CD4-positive, alpha-beta T cell (primary cell): ENCODE results near the gene PTP4A2. TPM values are rescaled to one million over a fixed set of nuclear protein-coding genes. Genes with fewer than 3 reads are reported as not detected.

Experiments
- ATAC-seq: fragments of 200-7000 bp; cut with Tn5 transposase; one replicate; pipeline ENCODE4 v1.10.0; 2022; ENCODE audit warnings: mild to moderate bottlenecking; ENCODE audit not compliant: poor library complexity
- CTCF ChIA-PET: fragments of 350-600 bp; sonication (Branson Sonifier 250); formaldehyde crosslinking; loops from one replicate; lab custom pipeline; 2021; ENCODE audit warnings: antibody characterized with exemption, inconsistent platforms; lab: Charles Lee
- POLR2A ChIA-PET: fragments of 350-600 bp; sonication (Branson Sonifier 250); formaldehyde crosslinking; loops from one replicate; lab custom pipeline; 2021; ENCODE audit warnings: antibody characterized with exemption, inconsistent platforms; lab: Charles Lee
- DNase-seq, 14 experiments: peaks; one replicate each; pipeline ENCODE4 v3.0.0-alpha.2; 2013 to 2020; ENCODE audit warnings: mixed read lengths in 2 of 14
- H3K27ac ChIP-seq, 2 donors: one replicate each; pipeline versions ENCODE4 v1.5.1 to v1.7.0; 2013; ENCODE audit warnings: low read length in 2 of 2, low read depth in 1 of 2, mild to moderate bottlenecking in 1 of 2
- H3K27me3 ChIP-seq, 2 experiments: 1 replicate in 1 of 2; 2 replicates in 1 of 2; pipeline versions ENCODE4 v1.6.1 to v1.7.0; 2013; ENCODE audit warnings: low read length in 2 of 2, control low read depth in 1 of 2, mild to moderate bottlenecking in 1 of 2, moderate library complexity in 1 of 2; ENCODE audit not compliant: insufficient read depth in 2 of 2, control insufficient read depth in 1 of 2
- H3K36me3 ChIP-seq: one replicate; pipeline ENCODE4 v1.6.1; 2013; ENCODE audit warnings: low read length, control low read depth; ENCODE audit not compliant: insufficient read depth
- H3K4me1 ChIP-seq: one replicate; pipeline ENCODE4 v1.6.1; 2013; ENCODE audit warnings: low read length, control low read depth; ENCODE audit not compliant: insufficient read depth
- H3K4me3 ChIP-seq: one replicate; pipeline ENCODE4 v1.5.1; 2013; ENCODE audit warnings: mild to moderate bottlenecking, low read length, moderate library complexity
- H3K9me3 ChIP-seq, 2 experiments: 1 replicate in 1 of 2; 2 replicates in 1 of 2; pipeline versions ENCODE4 v1.6.1 to v1.7.0; 2013; ENCODE audit warnings: low read length in 2 of 2, mild to moderate bottlenecking in 2 of 2, control low read depth in 1 of 2, moderate library complexity in 1 of 2; ENCODE audit not compliant: control insufficient read depth in 1 of 2, insufficient read depth in 1 of 2
- H3K27ac Mint-ChIP-seq: one replicate; pipeline ENCODE4 v1.8.0; 2020; ENCODE audit warnings: mixed read lengths
- H3K27me3 Mint-ChIP-seq: one replicate; pipeline ENCODE4 v1.8.0; 2021; ENCODE audit warnings: mixed read lengths
- H3K36me3 Mint-ChIP-seq: one replicate; pipeline ENCODE4 v1.8.0; 2021; ENCODE audit warnings: low read depth, mixed read lengths
- H3K4me1 Mint-ChIP-seq: one replicate; pipeline ENCODE4 v1.8.0; 2021; ENCODE audit warnings: low read depth, mixed read lengths
- H3K4me3 Mint-ChIP-seq: one replicate; pipeline ENCODE4 v1.8.0; 2020; ENCODE audit warnings: mild to moderate bottlenecking, mixed read lengths
- H3K9me3 Mint-ChIP-seq: one replicate; pipeline ENCODE4 v1.8.0; 2020; ENCODE audit warnings: mixed read lengths
- intact Hi-C, 2 experiments: fragments of 100-400 bp; cut with DNase I in 1 of 2; cut with micrococcal nuclease in 1 of 2; formaldehyde crosslinking; loops; one replicate each; pipeline versions ENCODE4 v1.15.1 to v1.9.0; 2023 to 2025; cut with DNase I, micrococcal nuclease
- total RNA-seq, 174 experiments: library from RNA in 2 of 174; stranded (reverse) in 2 of 174; gene quantifications; one replicate each; pipeline ENCODE4 v1.2.3 and lab custom pipeline; 2021 to 2026
- TF ChIP-seq, protein P1 (sequence below): fragments of 200-600 bp; IDR thresholded peaks from one replicate; pipeline ENCODE4 v1.8.0; 2022; ENCODE audit warnings: antibody characterized with exemption, mild to moderate bottlenecking

The PTP4A2 gene
- total RNA-seq, 2 experiments from 2014 or later: 282 to 287 TPM

DNA sequence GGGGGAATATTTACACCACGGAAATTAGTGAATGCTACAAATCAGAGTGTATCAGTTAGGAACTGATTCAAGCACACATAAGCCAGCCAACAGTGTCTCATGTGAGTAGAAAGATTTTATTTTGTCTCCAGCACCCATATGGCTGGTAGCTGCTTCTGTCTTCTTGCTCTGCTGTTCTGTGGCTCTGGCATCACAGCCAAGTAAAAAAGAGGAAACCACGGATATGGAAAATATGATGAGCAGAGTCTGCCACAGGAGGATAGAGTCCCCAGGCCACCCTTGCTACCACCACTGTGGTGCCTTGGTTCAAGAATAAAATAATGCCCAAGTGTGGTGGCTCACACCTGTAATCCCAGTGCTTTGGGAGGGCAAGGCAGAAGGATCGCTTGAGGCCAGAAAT is 68.7 kb downstream of the PTP4A2 start:
- Mint-ChIP-seq H3K4me3 (no peak overlapping the region), H3K27ac (no peak overlapping the region), H3K9me3 (peaks cover 3% of the 10 kb centered on the region), H3K4me1 (peaks cover 25% of the 10 kb centered on the region), H3K27me3 (no peaks in the 10 kb centered on the region), H3K36me3 (no peaks in the 10 kb centered on the region)
- Histone ChIP-seq H3K27me3 (no peaks in the 10 kb centered on the region), H3K4me1 (peaks cover 19% of the 10 kb centered on the region), H3K4me3 (no peak overlapping the region), H3K36me3 (no peaks in the 10 kb centered on the region), H3K27ac (no peak overlapping the region), H3K9me3 (no peaks in the 10 kb centered on the region)
- TF ChIP-seq, protein P1, sequence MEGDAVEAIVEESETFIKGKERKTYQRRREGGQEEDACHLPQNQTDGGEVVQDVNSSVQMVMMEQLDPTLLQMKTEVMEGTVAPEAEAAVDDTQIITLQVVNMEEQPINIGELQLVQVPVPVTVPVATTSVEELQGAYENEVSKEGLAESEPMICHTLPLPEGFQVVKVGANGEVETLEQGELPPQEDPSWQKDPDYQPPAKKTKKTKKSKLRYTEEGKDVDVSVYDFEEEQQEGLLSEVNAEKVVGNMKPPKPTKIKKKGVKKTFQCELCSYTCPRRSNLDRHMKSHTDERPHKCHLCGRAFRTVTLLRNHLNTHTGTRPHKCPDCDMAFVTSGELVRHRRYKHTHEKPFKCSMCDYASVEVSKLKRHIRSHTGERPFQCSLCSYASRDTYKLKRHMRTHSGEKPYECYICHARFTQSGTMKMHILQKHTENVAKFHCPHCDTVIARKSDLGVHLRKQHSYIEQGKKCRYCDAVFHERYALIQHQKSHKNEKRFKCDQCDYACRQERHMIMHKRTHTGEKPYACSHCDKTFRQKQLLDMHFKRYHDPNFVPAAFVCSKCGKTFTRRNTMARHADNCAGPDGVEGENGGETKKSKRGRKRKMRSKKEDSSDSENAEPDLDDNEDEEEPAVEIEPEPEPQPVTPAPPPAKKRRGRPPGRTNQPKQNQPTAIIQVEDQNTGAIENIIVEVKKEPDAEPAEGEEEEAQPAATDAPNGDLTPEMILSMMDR: no peak
- DNase-seq (no peak), ATAC-seq (no peak)
- ChIA-PET POLR2A (no interaction called here), CTCF (no interaction called here)
- intact Hi-C loops: no loop called here

DNA sequence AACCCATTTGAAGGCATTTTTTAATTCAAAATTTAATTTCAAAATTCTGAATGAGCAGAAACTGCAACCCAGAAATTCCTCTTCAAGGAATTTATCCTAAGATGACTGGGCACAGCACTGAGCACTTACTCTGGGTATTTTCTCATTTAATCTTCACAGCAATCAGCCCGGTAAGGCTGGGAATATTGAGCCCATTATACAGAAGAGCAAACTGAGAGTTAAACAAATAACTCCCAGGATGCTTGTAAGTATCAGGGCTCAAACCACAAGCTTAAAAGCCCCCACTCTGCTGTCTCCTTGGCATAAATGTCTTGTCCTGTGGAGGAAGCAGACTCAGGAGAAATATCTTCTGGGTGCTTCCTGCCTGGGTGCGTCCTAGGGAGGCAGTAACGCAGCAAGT is 69.3 kb downstream of the PTP4A2 start:
- TF ChIP-seq, protein P1: no peak
- no peaks in the 10 kb centered on the region for H3K36me3 Mint-ChIP-seq
- no peak overlapping the region for H3K27ac Mint-ChIP-seq
- no peaks in the 10 kb centered on the region for H3K27me3 Mint-ChIP-seq
- ChIA-PET CTCF (no interaction called here), POLR2A (no interaction called here)
- peaks cover 25% of the 10 kb centered on the region for H3K4me1 Mint-ChIP-seq
- Histone ChIP-seq H3K27me3 (no peaks in the 10 kb centered on the region), H3K4me1 (peaks cover 17% of the 10 kb centered on the region), H3K36me3 (no peaks in the 10 kb centered on the region), H3K4me3 (no peak overlapping the region), H3K27ac (no peak overlapping the region), H3K9me3 (no peaks in the 10 kb centered on the region)
- ATAC-seq (no peak), DNase-seq (no peak)
- intact Hi-C loops: no loop called here
- H3K9me3 Mint-ChIP-seq: peaks cover 3% of the 10 kb centered on the region
- H3K4me3 Mint-ChIP-seq: no peak overlapping the region

DNA sequence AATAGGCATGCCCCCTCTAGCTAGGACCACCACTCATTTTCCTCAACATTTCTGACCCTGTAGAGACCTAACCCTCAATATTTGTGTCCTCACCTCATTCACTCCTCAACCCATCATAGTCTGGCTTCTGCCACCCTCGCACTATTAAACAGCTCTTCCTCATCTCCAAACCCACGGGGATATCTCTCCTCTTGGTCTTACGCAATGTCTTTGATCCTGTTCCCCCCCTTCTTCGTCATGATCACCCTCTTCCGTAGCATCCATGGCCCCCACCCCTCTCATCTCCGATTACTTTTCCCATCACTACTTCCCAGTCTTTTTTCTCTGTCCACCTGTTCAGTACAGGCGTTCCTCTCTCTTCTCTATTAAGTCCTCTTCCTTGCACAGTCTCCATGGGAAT is 70.6 kb downstream of the PTP4A2 start:
- Histone ChIP-seq H3K27ac (no peak overlapping the region), H3K4me1 (peaks cover 7% of the 10 kb centered on the region), H3K36me3 (no peaks in the 10 kb centered on the region), H3K27me3 (no peaks in the 10 kb centered on the region), H3K9me3 (no peaks in the 10 kb centered on the region), H3K4me3 (no peak overlapping the region)
- intact Hi-C loops: no loop called here
- DNase-seq (no peak), ATAC-seq (no peak)
- no peaks in the 10 kb centered on the region for H3K9me3 Mint-ChIP-seq
- ChIA-PET POLR2A (no interaction called here), CTCF (no interaction called here)
- no peaks in the 10 kb centered on the region for H3K27me3 Mint-ChIP-seq
- TF ChIP-seq, protein P1: no peak
- H3K4me3 Mint-ChIP-seq: no peak overlapping the region
- no peak overlapping the region for H3K27ac Mint-ChIP-seq
- no peaks in the 10 kb centered on the region for H3K36me3 Mint-ChIP-seq
- peaks cover 16% of the 10 kb centered on the region for H3K4me1 Mint-ChIP-seq
